ENCODE measurements around the gene CLSTN2. TPM values are rescaled to one million over a fixed set of nuclear protein-coding genes. Genes with fewer than 3 reads are reported as not detected.

CLSTN2 gene
- total and polyA plus RNA-seq, 2 of the 4 experiments (the other 2 are of a cell fraction), result under 0.01 to 0.07 TPM

DNA sequence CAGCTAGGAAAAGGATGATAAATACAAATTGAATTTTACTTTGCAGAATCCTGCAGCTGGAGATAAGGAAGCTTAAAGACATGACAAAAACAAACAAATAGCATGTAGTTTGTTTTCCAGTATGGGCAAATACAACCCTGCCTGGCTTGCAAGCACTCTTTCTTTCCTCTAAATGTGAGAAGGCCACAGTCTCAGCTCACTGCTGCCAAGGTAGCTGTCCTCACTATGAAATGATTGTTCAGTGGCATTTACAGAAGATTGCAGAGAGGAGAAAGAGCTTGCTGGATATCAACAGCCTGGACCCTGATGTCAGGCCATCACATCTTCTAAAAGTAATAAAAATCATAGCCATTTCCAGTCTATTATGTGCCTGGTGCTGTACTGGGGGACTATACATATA lies 262.0 kb downstream of the CLSTN2 start:
- Histone ChIP-seq H3K4me2 (ENCODE audit: low read depth, low read length) (no peak overlapping the region), H3K23ac (ENCODE audit: low read depth, low read length) (no peak overlapping the region), H4K91ac (ENCODE audit: insufficient read depth, low read depth, low read length) (no peak overlapping the region), H2BK20ac (ENCODE audit: low read depth, low read length) (no peak overlapping the region), H4K20me1 (ENCODE audit: insufficient read depth, low read length) (no peaks in the 10 kb centered on the region), H2AK5ac (ENCODE audit: low read depth, low read length) (no peak overlapping the region), H3K27ac (ENCODE audit: insufficient read depth, low read length) (no peak overlapping the region), H4K5ac (ENCODE audit: low read depth, low read length) (no peak overlapping the region), H4K8ac (ENCODE audit: low read depth in 2 of 2, low read length in 2 of 2) (no peak overlapping the region), H2AK9ac (replicated peaks; ENCODE audit: low read depth, low read length, poor library complexity) (no peak overlapping the region), H3K79me1 (ENCODE audit: low read depth in 1 of 2, low read length in 2 of 2) (no peaks in the 10 kb centered on the region), H3K4me3 (ENCODE audit: insufficient read depth, low read depth, low read length) (no peak overlapping the region), H3K9me3 (ENCODE audit: control insufficient read depth, insufficient read depth, low read length) (peaks cover 2% of the 10 kb centered on the region; the same call in 1 of the 2 replicates), H2BK120ac (ENCODE audit: low read depth, low read length) (no peak overlapping the region), H2BK5ac (ENCODE audit: low read depth, low read length, poor library complexity, severe bottlenecking) (no peak overlapping the region), H3K9ac (ENCODE audit: low read depth, low read length) (no peak overlapping the region), H3K36me3 (ENCODE audit: control insufficient read depth, insufficient read depth, low read length) (no peaks in the 10 kb centered on the region), H2AFZ (replicated peaks; ENCODE audit: low read length, poor library complexity) (no peak overlapping the region), H3K56ac (ENCODE audit: extremely low read depth, insufficient read depth, low read length) (no peak overlapping the region), H2BK15ac (ENCODE audit: low read depth, low read length) (no peak overlapping the region), H3K18ac (ENCODE audit: low read depth, low read length) (no peak overlapping the region), H3K4ac (ENCODE audit: low read depth, low read length) (no peak overlapping the region), H3K9me1 (ENCODE audit: insufficient read depth, low read length) (no peaks in the 10 kb centered on the region), H3K27me3 (ENCODE audit: control insufficient read depth, insufficient read depth, low read length) (no peaks in the 10 kb centered on the region), H3K4me1 (ENCODE audit: control insufficient read depth, insufficient read depth, low read length) (no peaks in the 10 kb centered on the region), H3K14ac (replicated peaks; ENCODE audit: low read depth, low read length) (no peak overlapping the region)
- TF ChIP-seq NFE2L2 (IDR thresholded peaks at IDR 0.05; ENCODE audit: low read depth, low read length) (no peak), RFX5 (IDR thresholded peaks at IDR 0.05; ENCODE audit: low read depth, low read length) (no peak), CHD1 (IDR thresholded peaks at IDR 0.05; ENCODE audit: low read depth, low read length) (no peak), RCOR1 (IDR thresholded peaks at IDR 0.05; ENCODE audit: insufficient replicate concordance, low read length) (no peak)
- TF ChIP-seq, protein P1, sequence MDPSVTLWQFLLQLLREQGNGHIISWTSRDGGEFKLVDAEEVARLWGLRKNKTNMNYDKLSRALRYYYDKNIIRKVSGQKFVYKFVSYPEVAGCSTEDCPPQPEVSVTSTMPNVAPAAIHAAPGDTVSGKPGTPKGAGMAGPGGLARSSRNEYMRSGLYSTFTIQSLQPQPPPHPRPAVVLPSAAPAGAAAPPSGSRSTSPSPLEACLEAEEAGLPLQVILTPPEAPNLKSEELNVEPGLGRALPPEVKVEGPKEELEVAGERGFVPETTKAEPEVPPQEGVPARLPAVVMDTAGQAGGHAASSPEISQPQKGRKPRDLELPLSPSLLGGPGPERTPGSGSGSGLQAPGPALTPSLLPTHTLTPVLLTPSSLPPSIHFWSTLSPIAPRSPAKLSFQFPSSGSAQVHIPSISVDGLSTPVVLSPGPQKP (IDR thresholded peaks at IDR 0.05; ENCODE audit: borderline replicate concordance, low read depth, low read length), result no peak
- dilution Hi-C loops (cut with HindIII; ENCODE audit: low sequenced_read_pairs, unreplicated experiment), result no loop called here
- intact Hi-C loops (cut with micrococcal nuclease), result no loop called here
- in situ Hi-C loops (cut with MboI; ENCODE audit: low sequenced_read_pairs), result no loop called here
- no peak for DNase-seq
- BruUV-seq (replicated peaks), result no TSS peak
- ChIA-PET CTCF (no interaction called here), POLR2A (ENCODE audit: unreplicated experiment) (no interaction called here)
- no peak for ATAC-seq (ENCODE audit: low read depth)

Measured in IMR-90 (cell line).